K562 (cell line): ENCODE results near the gene IL7R. TPM values are rescaled to one million over a fixed set of nuclear protein-coding genes. Genes with fewer than 3 reads are reported as not detected.
A peak's percentile ranks its signal among the peaks of the same experiment; 100 is the strongest.

Source experiments
- CC2D1A ChIP-seq: fragments of 450-650 bp; IDR thresholded peaks from 2 replicates; pipeline ENCODE4 v1.6.1; 2017; ENCODE audit warnings: mild to moderate bottlenecking
- ELF1 ChIP-seq: fragments of 200-800 bp; sonication (Bioruptor generic); IDR thresholded peaks from 2 replicates; pipeline ENCODE4 v1.6.1; 2016; ENCODE audit warnings: missing genetic modification characterization, missing compliant biosample characterization
- GTF2B ChIP-seq: IDR thresholded peaks from 2 replicates; pipeline ENCODE4 v1.6.1; 2011; ENCODE audit not compliant: insufficient read length; ENCODE audit errors: extremely low read depth
- NKRF ChIP-seq: fragments of 450-650 bp; IDR thresholded peaks from 2 replicates; pipeline ENCODE4 v1.6.1; 2016; ENCODE audit warnings: borderline replicate concordance
- POLR2B ChIP-seq: fragments of 450-650 bp; IDR thresholded peaks from 2 replicates; pipeline ENCODE4 v1.6.1; 2018; ENCODE audit warnings: low read depth; ENCODE audit not compliant: partially characterized antibody
- POLR2H ChIP-seq: IDR thresholded peaks from 2 replicates; pipeline ENCODE4 v1.6.1; 2016; ENCODE audit warnings: missing genetic modification characterization, low read depth, mild to moderate bottlenecking, control low read depth, missing compliant biosample characterization, moderate library complexity
- PPARD ChIP-seq: fragments of 250-450 bp; sonication (Bioruptor Pico); IDR thresholded peaks from 2 replicates; pipeline ENCODE4 v1.8.0; 2022; ENCODE audit warnings: inconsistent platforms, mild to moderate bottlenecking, moderate library complexity
- SMARCB1 ChIP-seq: IDR thresholded peaks from 2 replicates; pipeline ENCODE4 v1.6.1; 2011; ENCODE audit warnings: improper control_type of control experiment, low read depth; ENCODE audit not compliant: insufficient read length
- SMC3 ChIP-seq: conservative IDR thresholded peaks from 2 replicates; pipeline ENCODE4 v1.6.1; 2011; ENCODE audit warnings: low read depth, low read length, improper control_type of control experiment; ENCODE audit not compliant: insufficient read depth
- TAF15 ChIP-seq: fragments of 200-400 bp; formaldehyde crosslinking; IDR thresholded peaks from 2 replicates; pipeline ENCODE4 v1.6.1; 2017; ENCODE audit warnings: mild to moderate bottlenecking, low read depth, low read length, moderate library complexity
- ZNF444 ChIP-seq: fragments of 250-450 bp; sonication (Bioruptor Pico); IDR thresholded peaks from 2 replicates; pipeline ENCODE4 v1.4.0; 2020; ENCODE audit warnings: mild to moderate bottlenecking, moderate library complexity
- polyA plus RNA-seq, 8 experiments: library from polyadenylated mRNA; depleted of rRNA in 4 of 8; stranded (reverse) in 5 of 8; unstranded in 3 of 8; fragments of >200 nt; fragmentation: Nextera tagmentation in 2 of 8; fragmentation: Illumina TruSeq in 1 of 8; extraction: Ambion mirVana in 2 of 8; extraction: Trizol in 1 of 8; gene quantifications; 2 replicates each; pipeline versions ENCODE4 v1.2.1 to v1.2.3, GENCODE V29; 2011 to 2014; ENCODE audit warnings: inconsistent platforms in 1 of 8, missing spikeins in 1 of 8
- total RNA-seq, 7 experiments: library from RNA; depleted of rRNA in 6 of 7; stranded (reverse); fragments of >200 nt in 6 of 7; fragmentation: Illumina TruSeq in 2 of 7; extraction: Trizol in 2 of 7; gene quantifications; 2 replicates each; pipeline versions ENCODE4 v1.2.1 to v1.2.3, GENCODE V29; 2011 to 2021; ENCODE audit warnings: low replicate concordance in 1 of 7

Gene IL7R
- total and polyA plus RNA-seq, 9 of the 15 experiments (the other 6 are each of a cell fraction or from before 2014, with no cell fraction given) = 0.04 to 0.98 (median 0.09) TPM; not detected in 3

GRCh38 chr5:35815089-35815936 lies 41.4 kb upstream of the IL7R start (continued):
- TF ChIP-seq SMARCB1 (no peak), POLR2B (no peak), ZNF444 (CRISPR knock-in tag) (no peak), TAF15 (no peak), PPARD (no peak), CC2D1A (no peak), GTF2B (no peak), SMC3 (0 out of 2 replicates have a peak, but pooled peaks have one; percentile 32), ELF1 (tag) (no peak), POLR2H (tag) (no peak), NKRF (no peak)
